ENCODE data around the gene OR51B6. TPM values are rescaled to one million over a fixed set of nuclear protein-coding genes. Genes with fewer than 3 reads are reported as not detected.
"Not testable (repeated sequence)": the region's sequence is repeated elsewhere in the genome, so short reads cannot be mapped to it uniquely, and the experiment has no call there.

The OR51B6 gene, protein sequence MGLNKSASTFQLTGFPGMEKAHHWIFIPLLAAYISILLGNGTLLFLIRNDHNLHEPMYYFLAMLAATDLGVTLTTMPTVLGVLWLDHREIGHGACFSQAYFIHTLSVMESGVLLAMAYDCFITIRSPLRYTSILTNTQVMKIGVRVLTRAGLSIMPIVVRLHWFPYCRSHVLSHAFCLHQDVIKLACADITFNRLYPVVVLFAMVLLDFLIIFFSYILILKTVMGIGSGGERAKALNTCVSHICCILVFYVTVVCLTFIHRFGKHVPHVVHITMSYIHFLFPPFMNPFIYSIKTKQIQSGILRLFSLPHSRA
- total RNA-seq, result not detected
- not detected for polyA plus RNA-seq (ENCODE audit: insufficient read depth in 1 of 8, insufficient read length in 8 of 8, low replicate concordance in 1 of 8)
- long read RNA-seq, donor 1, result 0 reads
- long read RNA-seq, donor 2, result 0 reads
- long read RNA-seq, donor 3, result 0 reads
- long read RNA-seq, donor 4, result 0 reads
- long read RNA-seq, donor 5, result 0 reads
- long read RNA-seq, donor 6, result 0 reads
- long read RNA-seq, donor 7, result 0 reads
- long read RNA-seq, donor 8, result 0 reads
- long read RNA-seq, donor 9, result 0 reads
- long read RNA-seq, donor 10, result 0 reads
- long read RNA-seq, donor 11, result 0 reads

DNA sequence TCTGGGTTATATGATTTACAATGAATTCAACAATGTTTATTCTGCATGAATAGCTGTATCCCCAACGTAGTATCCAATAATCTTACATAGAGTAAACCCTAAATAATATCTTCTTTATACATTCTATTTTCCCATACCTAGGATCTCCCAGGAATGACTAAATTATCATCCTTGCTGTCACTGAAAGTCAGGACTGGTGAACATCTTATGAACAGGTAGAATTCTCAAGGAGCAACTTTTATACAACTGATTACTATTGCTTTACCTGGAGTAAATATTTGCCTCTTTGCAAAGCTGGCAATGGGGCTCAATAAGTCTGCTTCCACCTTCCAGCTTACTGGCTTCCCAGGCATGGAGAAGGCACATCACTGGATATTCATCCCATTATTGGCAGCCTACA lies at the start of gene OR51B6:
Gene OR51B6 (plus strand): TSS at position 301 of the 400 bp plus-strand sequence. CDS start 0 bp downstream, at position 301.
- no peak within 1 kb of the TSS for H3K4me3 ChIP-seq (ENCODE audit: low read length)
- WGBS (ENCODE audit: insufficient coverage), result no CpG with 5 or more reads among the region's 1 CpG
- no peaks in the 10 kb centered on the region for H3K27me3 ChIP-seq (ENCODE audit: control insufficient read depth, insufficient read depth, low read length)
- no peak within 1 kb of the TSS for H3K27ac ChIP-seq (ENCODE audit: low read length)
- no peaks in the 10 kb centered on the region for H3K4me1 ChIP-seq (ENCODE audit: control insufficient read depth, insufficient read depth, low read length)
- peaks cover 2% of the 10 kb centered on the region for H3K9me3 ChIP-seq (replicated peaks; ENCODE audit: control insufficient read depth, low read depth, low read length)
- no peaks in the 10 kb centered on the region for H3K36me3 ChIP-seq (ENCODE audit: control insufficient read depth, insufficient read depth, low read length)
- DNase-seq, result no peak

DNA sequence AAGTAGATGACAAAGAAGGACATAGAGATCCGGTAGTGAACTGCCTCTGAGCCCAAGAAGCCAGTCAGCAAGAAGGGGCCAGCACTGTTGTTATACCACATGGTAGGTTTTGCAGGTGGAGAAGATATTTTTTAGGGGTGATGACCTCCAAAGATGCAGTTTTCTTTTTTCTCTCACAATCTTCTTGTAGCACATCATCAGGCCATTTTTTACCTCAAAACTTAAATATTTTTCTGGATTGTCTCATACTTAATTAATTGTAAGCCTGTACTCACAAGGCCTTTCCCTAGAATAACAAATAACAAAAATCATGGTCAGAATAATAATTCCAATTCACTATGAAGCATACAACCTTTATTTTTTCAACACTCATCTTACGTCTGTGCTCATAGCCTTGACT lies 49.5 kb upstream of the OR51B6 start, which contains the start of gene OR51B4:
Gene OR51B4 (minus strand): TSS at position 101 of the 400 bp plus-strand sequence. CDS start 0 bp downstream, at position 101.
- H3K4me3 ChIP-seq (ENCODE audit: low read length), result no peak within 1 kb of the TSS
- WGBS (ENCODE audit: insufficient coverage), result 100% methylated on average over 1 of the region's 2 CpGs
- H3K27me3 ChIP-seq (ENCODE audit: control insufficient read depth, insufficient read depth, low read length), result no peaks in the 10 kb centered on the region
- no peaks in the 10 kb centered on the region for H3K9me3 ChIP-seq (replicated peaks; ENCODE audit: control insufficient read depth, low read depth, low read length)
- H3K36me3 ChIP-seq (ENCODE audit: control insufficient read depth, insufficient read depth, low read length), result no peaks in the 10 kb centered on the region
- DNase-seq, result no peak
- H3K27ac ChIP-seq (ENCODE audit: low read length), result no peak within 1 kb of the TSS
- H3K4me1 ChIP-seq (ENCODE audit: control insufficient read depth, insufficient read depth, low read length), result no peaks in the 10 kb centered on the region

DNA sequence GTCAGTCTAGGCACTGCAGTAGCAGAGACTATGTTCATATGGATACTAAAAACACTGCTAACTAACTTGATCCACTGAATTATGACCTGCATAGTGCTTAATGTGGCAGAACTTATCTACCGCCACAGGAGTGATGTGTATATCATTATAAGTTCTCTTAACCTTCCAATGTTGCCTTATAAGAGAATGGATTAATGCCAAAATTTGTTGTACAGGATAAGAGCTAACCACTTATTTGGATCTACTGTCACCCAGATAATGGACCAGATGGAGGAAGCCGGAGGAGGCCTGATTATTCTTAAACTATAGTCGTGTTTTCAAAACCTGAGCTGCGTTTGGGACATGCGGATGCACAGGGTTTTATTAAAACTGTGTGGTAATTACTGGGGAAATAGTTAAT lies 47.7 kb upstream of the OR51B6 start:
- Histone ChIP-seq H3K4me3 (ENCODE audit: low read length) (no peak overlapping the region), H3K27me3 (ENCODE audit: control insufficient read depth, insufficient read depth, low read length) (no peaks in the 10 kb centered on the region), H3K4me1 (ENCODE audit: control insufficient read depth, insufficient read depth, low read length) (no peaks in the 10 kb centered on the region), H3K36me3 (ENCODE audit: control insufficient read depth, insufficient read depth, low read length) (no peaks in the 10 kb centered on the region), H3K9me3 (replicated peaks; ENCODE audit: control insufficient read depth, low read depth, low read length) (no peaks in the 10 kb centered on the region), H3K27ac (ENCODE audit: low read length) (no peak overlapping the region)
- no peak for DNase-seq
- 90% methylated on average over 2 of the region's 5 CpGs for WGBS (ENCODE audit: insufficient coverage)

DNA sequence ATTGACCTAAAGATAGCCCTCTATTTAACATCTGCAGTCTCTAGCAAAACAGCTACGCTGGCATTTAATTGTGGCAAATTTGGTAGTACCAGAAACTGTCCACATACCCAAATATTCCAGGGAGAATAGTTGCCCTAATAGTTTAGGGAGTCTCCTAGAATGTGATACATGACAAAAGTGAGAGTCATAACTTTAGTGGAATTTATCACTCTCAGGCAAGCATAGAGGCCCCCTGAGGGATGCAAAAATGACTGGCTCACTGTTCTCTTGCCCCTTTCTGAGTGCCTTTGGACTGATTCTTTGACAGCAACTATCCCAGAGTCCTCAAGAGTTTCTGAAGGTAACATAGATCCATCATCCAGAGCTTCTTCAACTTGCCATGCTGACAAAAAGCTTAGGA lies 47.3 kb upstream of the OR51B6 start:
- no peak overlapping the region for H3K4me3 ChIP-seq (ENCODE audit: low read length)
- H3K27ac ChIP-seq (ENCODE audit: low read length), result no peak overlapping the region
- no peaks in the 10 kb centered on the region for H3K9me3 ChIP-seq (replicated peaks; ENCODE audit: control insufficient read depth, low read depth, low read length)
- no peaks in the 10 kb centered on the region for H3K4me1 ChIP-seq (ENCODE audit: control insufficient read depth, insufficient read depth, low read length)
- H3K36me3 ChIP-seq (ENCODE audit: control insufficient read depth, insufficient read depth, low read length), result no peaks in the 10 kb centered on the region
- DNase-seq, result no peak
- no CpG with 5 or more reads among the region's 1 CpG for WGBS (ENCODE audit: insufficient coverage)
- H3K27me3 ChIP-seq (ENCODE audit: control insufficient read depth, insufficient read depth, low read length), result no peaks in the 10 kb centered on the region

DNA sequence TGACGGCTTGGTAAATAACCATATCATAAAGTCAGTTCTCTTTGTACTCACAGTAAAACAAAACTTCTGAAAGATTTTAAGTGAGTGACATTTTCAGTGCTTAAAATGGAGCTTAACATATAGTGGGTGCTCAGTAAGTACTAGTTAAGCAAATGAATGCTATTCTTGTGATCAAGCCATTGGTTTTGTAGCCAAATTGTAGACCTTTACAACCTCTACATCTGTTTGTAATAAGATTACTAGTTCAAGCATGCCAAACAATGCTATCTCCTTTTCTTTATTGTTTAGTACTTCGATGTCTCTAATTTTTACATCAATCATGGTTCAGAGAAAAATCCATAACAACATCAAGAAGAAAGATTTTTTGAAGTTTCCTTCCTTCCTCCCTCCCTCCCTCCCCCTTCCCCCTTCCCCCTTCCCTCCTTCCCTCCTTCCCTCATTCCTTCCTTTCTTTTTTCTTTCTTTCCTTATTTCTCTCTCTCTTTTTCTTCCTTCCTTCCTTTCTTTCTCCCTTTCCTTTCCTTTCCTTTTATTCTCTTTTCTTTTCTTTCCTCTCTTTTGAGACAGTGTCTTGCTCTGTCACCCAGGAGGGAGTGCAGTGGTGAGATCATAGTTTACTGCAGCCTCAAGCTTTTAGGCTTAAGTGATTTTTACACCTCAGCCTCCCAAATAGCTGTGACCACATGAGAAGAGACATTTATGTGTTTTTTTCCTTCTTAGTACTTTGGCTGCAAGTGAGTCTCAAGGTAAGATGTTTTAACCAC lies 43.9 kb upstream of the OR51B6 start:
- H3K27me3 ChIP-seq (ENCODE audit: control insufficient read depth, insufficient read depth, low read length), result no peaks in the 10 kb centered on the region
- no peaks in the 10 kb centered on the region for H3K9me3 ChIP-seq (replicated peaks; ENCODE audit: control insufficient read depth, low read depth, low read length)
- no peak overlapping the region for H3K4me3 ChIP-seq (ENCODE audit: low read length)
- no peaks in the 10 kb centered on the region for H3K4me1 ChIP-seq (ENCODE audit: control insufficient read depth, insufficient read depth, low read length)
- WGBS (ENCODE audit: insufficient coverage), result no CpG with 5 or more reads among the region's 2 CpGs
- H3K36me3 ChIP-seq (ENCODE audit: control insufficient read depth, insufficient read depth, low read length), result no peaks in the 10 kb centered on the region
- no peak overlapping the region for H3K27ac ChIP-seq (ENCODE audit: low read length)
- no peak for DNase-seq

DNA sequence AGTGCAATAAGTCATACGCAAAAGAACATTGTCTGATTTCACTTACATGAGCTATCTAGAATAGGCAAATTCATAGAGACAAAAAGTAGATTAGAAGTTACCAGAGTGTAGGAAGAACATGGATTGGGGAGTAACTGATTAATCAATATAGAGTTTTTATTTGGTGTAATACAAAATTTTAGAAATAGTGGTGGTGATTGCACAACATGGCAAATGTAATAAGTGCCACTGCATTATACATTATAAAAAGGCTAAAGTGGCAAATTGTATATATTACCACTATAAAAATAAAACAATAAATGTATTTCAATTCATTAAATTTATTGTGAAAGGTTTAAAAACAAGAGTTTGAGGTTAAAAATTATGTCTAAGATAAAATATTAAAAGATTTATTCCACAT lies 40.9 kb upstream of the OR51B6 start:
- Histone ChIP-seq H3K27ac (ENCODE audit: low read length) (no peak overlapping the region), H3K36me3 (ENCODE audit: control insufficient read depth, insufficient read depth, low read length) (no peaks in the 10 kb centered on the region), H3K4me1 (ENCODE audit: control insufficient read depth, insufficient read depth, low read length) (no peaks in the 10 kb centered on the region), H3K9me3 (replicated peaks; ENCODE audit: control insufficient read depth, low read depth, low read length) (no peaks in the 10 kb centered on the region), H3K4me3 (ENCODE audit: low read length) (no peak overlapping the region), H3K27me3 (ENCODE audit: control insufficient read depth, insufficient read depth, low read length) (no peaks in the 10 kb centered on the region)
- WGBS (ENCODE audit: insufficient coverage), result no CpG with 5 or more reads among the region's 1 CpG
- no peak for DNase-seq

DNA sequence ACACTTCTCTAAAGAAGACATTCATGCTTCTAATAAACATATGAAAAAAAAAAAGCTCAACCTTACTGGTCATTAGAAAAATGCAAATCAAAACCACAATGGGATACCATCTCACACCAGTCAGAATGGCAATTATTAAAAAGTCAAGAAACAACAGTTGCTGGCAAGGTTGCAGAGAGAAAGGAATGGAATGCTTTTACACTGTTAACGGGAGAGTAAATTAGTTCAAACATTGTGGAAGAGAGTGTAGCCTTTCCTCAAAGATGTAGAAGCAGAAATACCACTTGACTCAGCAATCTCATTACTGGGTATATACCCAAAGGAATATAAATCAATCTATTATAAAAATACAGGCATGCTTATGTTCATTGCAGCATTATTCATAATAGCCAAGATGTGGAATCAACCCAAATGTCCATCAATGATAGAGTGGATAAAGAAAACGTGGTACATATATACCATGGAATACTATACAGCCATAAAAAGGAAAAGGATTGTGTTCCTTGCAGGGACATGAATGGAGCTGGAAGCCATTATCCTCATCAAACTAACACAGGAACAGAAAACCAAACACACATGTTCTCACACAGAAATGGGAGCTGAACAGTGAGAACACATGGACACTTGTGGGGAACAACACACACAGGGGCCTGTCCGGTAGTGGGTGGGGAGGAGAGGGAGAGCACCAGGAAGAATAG lies 37.8 kb upstream of the OR51B6 start:
- H3K4me3 ChIP-seq (ENCODE audit: low read length); DNase-seq; H3K27ac ChIP-seq (ENCODE audit: low read length); H3K9me3 ChIP-seq (replicated peaks; ENCODE audit: control insufficient read depth, low read depth, low read length); H3K36me3 ChIP-seq (ENCODE audit: control insufficient read depth, insufficient read depth, low read length); H3K27me3 ChIP-seq (ENCODE audit: control insufficient read depth, insufficient read depth, low read length); H3K4me1 ChIP-seq (ENCODE audit: control insufficient read depth, insufficient read depth, low read length): not testable (repeated sequence)
- WGBS (ENCODE audit: insufficient coverage), result no CpG with 5 or more reads among the region's 3 CpGs

DNA sequence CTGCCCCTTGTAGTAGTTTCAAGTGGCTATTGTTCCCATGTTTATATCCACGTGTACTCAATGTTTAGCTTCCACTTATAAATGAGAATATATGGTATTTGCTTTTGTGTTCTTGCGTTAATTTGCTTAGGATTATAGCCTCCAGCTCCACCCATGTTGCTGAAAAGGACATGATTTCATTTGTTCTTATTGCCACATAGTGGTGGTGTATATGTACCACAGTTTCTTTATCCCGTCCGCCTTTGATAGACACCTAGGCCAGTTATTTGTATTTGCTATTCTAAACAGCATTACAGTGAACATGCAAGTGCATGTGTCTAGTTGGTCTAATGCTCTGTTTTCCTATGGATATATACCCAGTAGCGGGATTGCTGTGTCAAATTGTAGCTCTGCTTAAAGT lies 34.0 kb upstream of the OR51B6 start:
- no peak overlapping the region for H3K4me3 ChIP-seq (ENCODE audit: low read length)
- no peaks in the 10 kb centered on the region for H3K9me3 ChIP-seq (replicated peaks; ENCODE audit: control insufficient read depth, low read depth, low read length)
- DNase-seq, result no peak
- no peak overlapping the region for H3K27ac ChIP-seq (ENCODE audit: low read length)
- no CpG with 5 or more reads among the region's 5 CpGs for WGBS (ENCODE audit: insufficient coverage)
- no peaks in the 10 kb centered on the region for H3K4me1 ChIP-seq (ENCODE audit: control insufficient read depth, insufficient read depth, low read length)
- no peaks in the 10 kb centered on the region for H3K27me3 ChIP-seq (ENCODE audit: control insufficient read depth, insufficient read depth, low read length)
- no peaks in the 10 kb centered on the region for H3K36me3 ChIP-seq (ENCODE audit: control insufficient read depth, insufficient read depth, low read length)

DNA sequence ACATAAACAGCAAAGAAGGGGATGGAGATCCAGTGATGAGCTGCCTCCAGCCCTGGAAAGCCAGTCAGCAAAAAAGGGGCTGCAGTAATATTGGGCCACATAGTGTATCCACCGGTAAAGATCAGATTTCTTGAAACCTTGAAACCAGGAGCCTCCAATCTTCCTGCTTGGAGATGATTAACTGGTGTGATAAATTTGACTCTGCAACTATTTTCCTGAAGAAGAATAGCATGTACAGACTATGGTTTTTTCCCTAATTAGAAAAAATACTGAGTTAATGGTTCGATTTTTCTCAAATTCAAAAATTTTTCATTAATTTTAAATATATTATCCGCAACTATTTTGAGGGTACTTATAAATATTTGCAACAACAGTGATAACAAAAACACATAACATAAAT lies 27.1 kb upstream of the OR51B6 start, which contains the start of gene OR51B2:
Gene OR51B2 (minus strand): TSS at position 101 of the 400 bp plus-strand sequence. CDS start 0 bp downstream, at position 101.
- no peaks in the 10 kb centered on the region for H3K9me3 ChIP-seq (replicated peaks; ENCODE audit: control insufficient read depth, low read depth, low read length)
- no peaks in the 10 kb centered on the region for H3K36me3 ChIP-seq (ENCODE audit: control insufficient read depth, insufficient read depth, low read length)
- WGBS (ENCODE audit: insufficient coverage), result 100% methylated on average over 1 of the region's 3 CpGs
- no peaks in the 10 kb centered on the region for H3K4me1 ChIP-seq (ENCODE audit: control insufficient read depth, insufficient read depth, low read length)
- H3K4me3 ChIP-seq (ENCODE audit: low read length), result no peak within 1 kb of the TSS
- no peak for DNase-seq
- no peak within 1 kb of the TSS for H3K27ac ChIP-seq (ENCODE audit: low read length)
- no peaks in the 10 kb centered on the region for H3K27me3 ChIP-seq (ENCODE audit: control insufficient read depth, insufficient read depth, low read length)
